ENCODE measurements around the gene GET4. TPM values are rescaled to one million over a fixed set of nuclear protein-coding genes. Genes with fewer than 3 reads are reported as not detected.
A peak's percentile ranks its signal among the peaks of the same experiment; 100 is the strongest.

The GET4 gene
- total and polyA plus RNA-seq, 2 of the 4 experiments (the other 2 are of a cell fraction), result 11.3 to 30.9 TPM

- WGBS, 2 experiments (ENCODE audit: extremely low coverage in 2 of 2, insufficient read length in 1 of 2), result 97% methylated on average over 19 of the region's 48 CpGs; no CpG with 5 or more reads in 1 of the 2 experiments
- H2BK120ac ChIP-seq (ENCODE audit: low read depth, low read length), result no peak overlapping the region
- H2BK5ac ChIP-seq (ENCODE audit: low read depth, low read length, poor library complexity, severe bottlenecking), result no peak overlapping the region
- no peak overlapping the region for H2BK15ac ChIP-seq (ENCODE audit: low read depth, low read length)
- H3K23ac ChIP-seq (ENCODE audit: low read depth, low read length), result no peak overlapping the region
- intact Hi-C loops (cut with micrococcal nuclease), result no loop called here
- no peak overlapping the region for H3K18ac ChIP-seq (ENCODE audit: low read depth, low read length)
- H2AK5ac ChIP-seq (ENCODE audit: low read depth, low read length), result no peak overlapping the region
- DNase-seq (no peak), ATAC-seq (ENCODE audit: low read depth) (no peak)
- H4K91ac ChIP-seq (ENCODE audit: insufficient read depth, low read depth, low read length), result no peak overlapping the region
- no peak overlapping the region for H2BK20ac ChIP-seq (ENCODE audit: low read depth, low read length)
- H3K4me2 ChIP-seq (ENCODE audit: low read depth, low read length), result no peak overlapping the region
- no peak overlapping the region for H3K14ac ChIP-seq (replicated peaks; ENCODE audit: low read depth, low read length)
- no peak overlapping the region for H2AFZ ChIP-seq (replicated peaks; ENCODE audit: low read length, poor library complexity)
- BruUV-seq (replicated peaks), result no TSS peak
- dilution Hi-C loops (cut with HindIII; ENCODE audit: low sequenced_read_pairs, unreplicated experiment), result no loop called here
- peaks cover 7 to 25% of the 10 kb centered on the region in 2 experiments for H3K79me1 ChIP-seq (ENCODE audit: low read depth in 1 of 2, low read length in 2 of 2)
- H3K56ac ChIP-seq (ENCODE audit: extremely low read depth, insufficient read depth, low read length), result no peak overlapping the region
- peaks cover 61% of the 10 kb centered on the region for H3K36me3 ChIP-seq (ENCODE audit: control insufficient read depth, insufficient read depth, low read length)
- H3K9me3 ChIP-seq (ENCODE audit: control insufficient read depth, insufficient read depth, low read length), result no peaks in the 10 kb centered on the region
- ChIA-PET CTCF (no interaction called here), POLR2A (ENCODE audit: unreplicated experiment) (no interaction called here)
- H4K20me1 ChIP-seq (ENCODE audit: insufficient read depth, low read length), result peaks cover 20% of the 10 kb centered on the region
- H3K9me1 ChIP-seq (ENCODE audit: insufficient read depth, low read length), result 0 out of 2 replicates have a peak, but pooled peaks cover 5% of the 10 kb centered on the region
- no peaks in the 10 kb centered on the region for H3K27me3 ChIP-seq (ENCODE audit: control insufficient read depth, insufficient read depth, low read length)
- no peak overlapping the region for H4K5ac ChIP-seq (ENCODE audit: low read depth, low read length)
- H3K4ac ChIP-seq (ENCODE audit: low read depth, low read length), result no peak overlapping the region
- H3K9ac ChIP-seq (ENCODE audit: low read depth, low read length), result no peak overlapping the region
- H2AK9ac ChIP-seq (replicated peaks; ENCODE audit: low read depth, low read length, poor library complexity), result peak overlapping the region; percentile 16
- no peak overlapping the region for H3K4me3 ChIP-seq (ENCODE audit: insufficient read depth, low read depth, low read length)
- H4K8ac ChIP-seq (ENCODE audit: low read depth in 2 of 2, low read length in 2 of 2), result no peak overlapping the region
- in situ Hi-C loops (cut with MboI; ENCODE audit: low sequenced_read_pairs), result no loop called here
- H3K4me1 ChIP-seq (ENCODE audit: control insufficient read depth, insufficient read depth, low read length), result no peaks in the 10 kb centered on the region
- H3K27ac ChIP-seq (ENCODE audit: insufficient read depth, low read length), result no peak overlapping the region
- TF ChIP-seq CHD1 (IDR thresholded peaks at IDR 0.05; ENCODE audit: low read depth, low read length) (no peak), FOS (IDR thresholded peaks at IDR 0.05; ENCODE audit: low read depth, low read length) (no peak), SMC3 (IDR thresholded peaks at IDR 0.05; ENCODE audit: low read depth, low read length) (no peak), CEBPB (IDR thresholded peaks at IDR 0.05; ENCODE audit: low read depth, low read length) (no peak), MAZ (IDR thresholded peaks at IDR 0.05; ENCODE audit: borderline replicate concordance, low read depth, low read length) (no peak), POLR2A (IDR thresholded peaks at IDR 0.05; ENCODE audit: low read depth, low read length) (no peak), CTCF (conservative IDR thresholded peaks at IDR 0.05; ENCODE audit: low read depth, low read length) (no peak), MAFK (IDR thresholded peaks at IDR 0.05; ENCODE audit: low read depth, low read length) (no peak), RAD21 (IDR thresholded peaks at IDR 0.05; ENCODE audit: low read length) (no peak), NFE2L2 (IDR thresholded peaks at IDR 0.05; ENCODE audit: low read depth, low read length) (no peak), USF2 (IDR thresholded peaks at IDR 0.05; ENCODE audit: low read depth, low read length) (no peak), BHLHE40 (IDR thresholded peaks at IDR 0.05; ENCODE audit: low read depth, low read length) (no peak), RCOR1 (IDR thresholded peaks at IDR 0.05; ENCODE audit: insufficient replicate concordance, low read length) (no peak), ELK1 (IDR thresholded peaks at IDR 0.05; ENCODE audit: borderline replicate concordance, low read depth, low read length) (no peak), RFX5 (IDR thresholded peaks at IDR 0.05; ENCODE audit: low read depth, low read length) (no peak)
Observed at GRCh38 chr7:892648-893593, 16.6 kb downstream of the GET4 start.

Data from IMR-90 (cell line).